Activated T-helper 1 cell treated with anti-CD3 and anti-CD28 coated beads, Interleukin-12 subunit alpha, Interleukin-12 subunit beta, Interleukin-2, Interleukin-4 antibody, amounts not matched to agents 30 ng/mL and 10 ng/mL and 1 ng/mL, durations not matched to agents 14 hours and 24 hours and 36 hours (primary cell): ENCODE results near the gene CORO7. TPM values are rescaled to one million over a fixed set of nuclear protein-coding genes. Genes with fewer than 3 reads are reported as not detected.

Experiments used
- DNase-seq: peaks from one replicate; pipeline ENCODE4 v3.0.0; 2021; ENCODE audit warnings: low spot score
- H3K27ac Mint-ChIP-seq: one replicate; pipeline ENCODE4 v1.8.0; 2021; ENCODE audit warnings: mild to moderate bottlenecking, mixed read lengths
- H3K27me3 Mint-ChIP-seq: one replicate; pipeline ENCODE4 v1.8.0; 2022; ENCODE audit warnings: mild to moderate bottlenecking, moderate library complexity, mixed read lengths; ENCODE audit not compliant: insufficient read depth
- H3K36me3 Mint-ChIP-seq: one replicate; pipeline ENCODE4 v1.8.0; 2021; ENCODE audit warnings: low read depth, mixed read lengths
- H3K4me1 Mint-ChIP-seq: one replicate; pipeline ENCODE4 v1.8.0; 2021; ENCODE audit warnings: low read depth, mixed read lengths
- H3K4me3 Mint-ChIP-seq: one replicate; pipeline ENCODE4 v1.8.0; 2021; ENCODE audit warnings: mild to moderate bottlenecking, moderate library complexity, mixed read lengths
- H3K9me3 Mint-ChIP-seq: one replicate; pipeline ENCODE4 v1.8.0; 2021; ENCODE audit warnings: mixed read lengths
- intact Hi-C: fragments of 100-400 bp; cut with micrococcal nuclease; formaldehyde crosslinking; loops from one replicate; pipeline ENCODE4 v1.15.1; 2024
- total RNA-seq: library from RNA; stranded (reverse); gene quantifications from 2 replicates; pipeline ENCODE4 v1.2.3, GENCODE V29; 2022

Gene CORO7
- total RNA-seq, 1 donor from 2014 or later, result 87.9 TPM

DNA sequence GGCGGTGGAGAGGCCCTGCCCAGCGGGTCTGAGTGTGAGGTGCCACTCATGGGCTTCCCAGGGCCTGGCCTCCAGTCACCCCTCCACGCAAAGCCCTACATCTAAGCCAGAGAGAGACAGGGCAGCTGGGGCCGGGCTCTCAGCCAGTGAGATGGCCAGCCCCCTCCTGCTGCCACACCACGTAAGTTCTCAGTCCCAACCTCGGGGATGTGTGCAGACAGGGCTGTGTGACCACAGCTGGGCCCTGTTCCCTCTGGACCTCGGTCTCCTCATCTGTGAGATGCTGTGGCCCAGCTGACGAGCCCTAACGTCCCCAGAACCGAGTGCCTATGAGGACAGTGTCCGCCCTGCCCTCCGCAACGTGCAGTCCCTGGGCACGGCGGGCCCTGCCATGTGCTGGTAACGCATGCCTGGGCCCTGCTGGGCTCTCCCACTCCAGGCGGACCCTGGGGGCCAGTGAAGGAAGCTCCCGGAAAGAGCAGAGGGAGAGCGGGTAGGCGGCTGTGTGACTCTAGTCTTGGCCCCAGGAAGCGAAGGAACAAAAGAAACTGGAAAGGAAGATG, 33.5 kb downstream of the CORO7 start:
- Mint-ChIP-seq H3K27me3 (no peaks in the 10 kb centered on the region), H3K4me1 (no peaks in the 10 kb centered on the region), H3K4me3 (no peak overlapping the region), H3K9me3 (no peaks in the 10 kb centered on the region), H3K36me3 (peaks cover 3% of the 10 kb centered on the region), H3K27ac (no peak overlapping the region)
- intact Hi-C loops, result no loop called here
- DNase-seq, result no peak

DNA sequence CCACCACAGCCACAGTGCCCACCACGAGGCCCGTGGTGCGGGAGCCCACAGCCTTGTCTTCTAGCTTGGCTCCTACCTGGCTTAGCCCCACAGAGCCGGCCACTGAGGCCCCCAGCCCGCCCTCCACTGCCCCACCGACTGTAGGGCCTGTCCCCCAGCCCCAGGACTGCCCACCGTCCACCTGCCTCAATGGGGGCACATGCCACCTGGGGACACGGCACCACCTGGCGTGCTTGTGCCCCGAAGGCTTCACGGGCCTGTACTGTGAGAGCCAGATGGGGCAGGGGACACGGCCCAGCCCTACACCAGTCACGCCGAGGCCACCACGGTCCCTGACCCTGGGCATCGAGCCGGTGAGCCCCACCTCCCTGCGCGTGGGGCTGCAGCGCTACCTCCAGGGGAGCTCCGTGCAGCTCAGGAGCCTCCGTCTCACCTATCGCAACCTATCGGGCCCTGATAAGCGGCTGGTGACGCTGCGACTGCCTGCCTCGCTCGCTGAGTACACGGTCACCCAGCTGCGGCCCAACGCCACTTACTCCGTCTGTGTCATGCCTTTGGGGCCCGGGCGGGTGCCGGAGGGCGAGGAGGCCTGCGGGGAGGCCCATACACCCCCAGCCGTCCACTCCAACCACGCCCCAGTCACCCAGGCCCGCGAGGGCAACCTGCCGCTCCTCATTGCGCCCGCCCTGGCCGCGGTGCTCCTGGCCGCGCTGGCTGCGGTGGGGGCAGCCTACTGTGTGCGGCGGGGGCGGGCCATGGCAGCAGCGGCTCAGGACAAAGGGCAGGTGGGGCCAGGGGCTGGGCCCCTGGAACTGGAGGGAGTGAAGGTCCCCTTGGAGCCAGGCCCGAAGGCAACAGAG, 34.2 kb downstream of the CORO7 start:
- DNase-seq, result no peak
- intact Hi-C loops, result no loop called here
- Mint-ChIP-seq H3K4me3 (no peak overlapping the region), H3K27me3 (no peaks in the 10 kb centered on the region), H3K36me3 (peaks cover 3% of the 10 kb centered on the region), H3K4me1 (no peaks in the 10 kb centered on the region), H3K27ac (no peak overlapping the region), H3K9me3 (no peaks in the 10 kb centered on the region)

DNA sequence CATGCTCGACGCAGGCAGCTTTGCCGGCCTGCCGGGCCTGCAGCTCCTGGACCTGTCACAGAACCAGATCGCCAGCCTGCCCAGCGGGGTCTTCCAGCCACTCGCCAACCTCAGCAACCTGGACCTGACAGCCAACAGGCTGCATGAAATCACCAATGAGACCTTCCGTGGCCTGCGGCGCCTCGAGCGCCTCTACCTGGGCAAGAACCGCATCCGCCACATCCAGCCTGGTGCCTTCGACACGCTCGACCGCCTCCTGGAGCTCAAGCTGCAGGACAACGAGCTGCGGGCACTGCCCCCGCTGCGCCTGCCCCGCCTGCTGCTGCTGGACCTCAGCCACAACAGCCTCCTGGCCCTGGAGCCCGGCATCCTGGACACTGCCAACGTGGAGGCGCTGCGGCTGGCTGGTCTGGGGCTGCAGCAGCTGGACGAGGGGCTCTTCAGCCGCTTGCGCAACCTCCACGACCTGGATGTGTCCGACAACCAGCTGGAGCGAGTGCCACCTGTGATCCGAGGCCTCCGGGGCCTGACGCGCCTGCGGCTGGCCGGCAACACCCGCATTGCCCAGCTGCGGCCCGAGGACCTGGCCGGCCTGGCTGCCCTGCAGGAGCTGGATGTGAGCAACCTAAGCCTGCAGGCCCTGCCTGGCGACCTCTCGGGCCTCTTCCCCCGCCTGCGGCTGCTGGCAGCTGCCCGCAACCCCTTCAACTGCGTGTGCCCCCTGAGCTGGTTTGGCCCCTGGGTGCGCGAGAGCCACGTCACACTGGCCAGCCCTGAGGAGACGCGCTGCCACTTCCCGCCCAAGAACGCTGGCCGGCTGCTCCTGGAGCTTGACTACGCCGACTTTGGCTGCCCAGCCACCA, 35.1 kb downstream of the CORO7 start:
- no peak for DNase-seq
- peaks cover 3% of the 10 kb centered on the region for H3K36me3 Mint-ChIP-seq
- no peaks in the 10 kb centered on the region for H3K27me3 Mint-ChIP-seq
- no peaks in the 10 kb centered on the region for H3K4me1 Mint-ChIP-seq
- no peaks in the 10 kb centered on the region for H3K9me3 Mint-ChIP-seq
- H3K27ac Mint-ChIP-seq, result no peak overlapping the region
- H3K4me3 Mint-ChIP-seq, result no peak overlapping the region
- intact Hi-C loops, result no loop called here

DNA sequence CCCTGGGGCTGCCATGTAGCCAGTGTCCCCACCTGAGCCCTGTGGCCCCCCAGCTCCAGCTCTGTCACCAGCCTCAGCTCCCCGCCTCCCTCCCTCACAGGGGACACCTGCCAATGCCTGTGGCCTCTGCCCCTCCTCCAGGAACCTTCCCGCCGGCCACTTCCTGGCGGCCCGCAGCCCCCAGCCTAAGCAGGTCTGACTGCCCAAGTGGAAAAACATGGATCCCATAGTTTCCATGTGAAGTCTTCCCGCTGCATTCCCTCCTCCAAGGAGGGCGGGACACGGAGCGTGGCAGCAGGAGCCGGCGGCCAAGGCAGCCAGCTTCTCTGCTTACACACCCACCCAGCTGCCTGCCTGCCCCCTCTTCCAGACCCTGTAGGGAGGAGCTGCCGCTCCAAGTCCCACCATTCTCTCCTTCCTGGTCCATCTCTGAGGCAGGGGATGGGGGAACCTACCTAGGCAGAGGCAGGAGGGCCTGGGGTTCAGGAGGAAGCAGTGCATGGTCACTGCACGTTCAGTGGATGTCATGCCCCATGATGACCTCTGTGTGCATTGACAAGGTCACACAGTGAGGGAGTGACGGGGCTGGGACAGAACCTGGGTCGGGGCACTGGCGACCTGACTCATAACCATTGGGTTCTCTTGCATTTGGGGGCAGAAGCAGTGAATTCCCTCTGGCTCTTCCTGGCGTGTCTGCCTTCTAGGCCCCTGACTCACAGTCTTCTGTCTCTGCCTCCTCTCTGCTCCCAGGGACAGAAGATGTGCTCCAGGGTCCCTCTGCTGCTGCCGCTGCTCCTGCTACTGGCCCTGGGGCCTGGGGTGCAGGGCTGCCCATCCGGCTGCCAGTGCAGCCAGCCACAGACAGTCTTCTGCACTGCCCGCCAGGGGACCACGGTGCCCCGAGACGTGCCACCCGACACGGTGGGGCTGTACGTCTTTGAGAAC, 36.0 kb downstream of the CORO7 start:
- no peaks in the 10 kb centered on the region for H3K4me1 Mint-ChIP-seq
- H3K27ac Mint-ChIP-seq, result no peak overlapping the region
- intact Hi-C loops, result no loop called here
- no peaks in the 10 kb centered on the region for H3K27me3 Mint-ChIP-seq
- H3K4me3 Mint-ChIP-seq, result no peak overlapping the region
- DNase-seq, result no peak
- H3K9me3 Mint-ChIP-seq, result no peaks in the 10 kb centered on the region
- no peaks in the 10 kb centered on the region for H3K36me3 Mint-ChIP-seq

DNA sequence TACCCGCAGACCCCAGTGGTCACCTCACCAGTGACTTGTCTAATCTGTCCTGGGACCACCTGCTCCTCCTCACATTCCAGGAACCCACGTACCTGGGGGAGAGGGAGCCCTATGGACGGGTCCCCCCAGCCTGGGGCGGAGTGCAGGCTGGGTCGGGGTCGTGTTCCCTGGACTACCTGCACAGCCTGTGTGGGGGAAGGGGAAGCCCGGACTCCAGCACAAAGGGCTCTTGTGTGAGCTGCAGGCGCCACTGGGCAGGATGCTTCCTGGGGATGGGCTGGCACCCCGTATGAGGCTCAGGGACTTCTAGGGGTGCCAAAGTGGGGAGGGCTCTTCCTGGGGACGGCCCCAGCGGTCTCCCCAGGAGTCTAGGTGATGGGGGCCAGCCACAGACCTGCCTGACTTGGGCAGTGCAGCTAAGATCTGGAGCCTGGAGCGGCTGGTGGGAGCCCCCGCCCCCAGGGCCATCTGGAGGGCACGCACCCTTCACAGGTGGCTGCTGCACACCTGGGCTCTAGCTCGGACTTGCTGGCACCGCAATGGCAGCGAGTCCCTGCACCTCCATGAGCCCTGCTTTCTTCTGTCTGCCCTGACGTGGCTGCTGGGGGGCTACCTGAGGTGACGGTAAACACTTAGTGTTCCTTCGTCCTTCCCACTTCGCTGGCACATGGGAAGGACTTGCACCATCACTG, 37.3 kb downstream of the CORO7 start:
- no peaks in the 10 kb centered on the region for H3K4me1 Mint-ChIP-seq
- no peaks in the 10 kb centered on the region for H3K9me3 Mint-ChIP-seq
- H3K27me3 Mint-ChIP-seq, result no peaks in the 10 kb centered on the region
- intact Hi-C loops, result no loop called here
- DNase-seq, result no peak
- H3K36me3 Mint-ChIP-seq, result no peaks in the 10 kb centered on the region
- no peak overlapping the region for H3K4me3 Mint-ChIP-seq
- no peak overlapping the region for H3K27ac Mint-ChIP-seq

DNA sequence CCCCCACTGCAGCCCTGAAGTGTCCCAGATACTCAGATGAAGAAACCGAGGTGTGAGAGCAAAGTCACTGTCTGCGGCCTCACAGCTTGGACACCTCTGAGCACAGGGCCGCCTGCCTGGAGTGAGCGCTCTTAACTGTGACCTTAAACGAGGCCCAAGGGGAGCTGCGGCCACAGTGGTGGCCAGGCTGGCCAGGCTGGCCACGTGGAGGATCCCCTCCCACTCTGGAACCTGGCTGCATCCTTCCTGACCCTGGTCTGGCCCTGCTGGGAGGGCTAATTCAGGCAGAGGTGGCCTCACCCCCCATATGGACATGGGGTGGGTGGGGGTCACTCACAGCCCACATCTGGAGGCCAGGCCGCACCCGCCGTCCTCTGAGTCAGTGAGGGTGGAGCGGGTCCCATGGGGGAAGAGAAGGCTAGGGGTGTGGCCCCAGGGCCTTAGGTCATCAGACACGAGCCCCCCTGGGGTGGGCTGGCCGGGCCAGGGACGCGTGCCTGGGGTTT, 38.2 kb downstream of the CORO7 start:
- Mint-ChIP-seq H3K27me3 (no peaks in the 10 kb centered on the region), H3K27ac (no peak overlapping the region), H3K9me3 (no peaks in the 10 kb centered on the region), H3K4me1 (no peaks in the 10 kb centered on the region), H3K36me3 (no peaks in the 10 kb centered on the region), H3K4me3 (no peak overlapping the region)
- intact Hi-C loops, result no loop called here
- no peak for DNase-seq

DNA sequence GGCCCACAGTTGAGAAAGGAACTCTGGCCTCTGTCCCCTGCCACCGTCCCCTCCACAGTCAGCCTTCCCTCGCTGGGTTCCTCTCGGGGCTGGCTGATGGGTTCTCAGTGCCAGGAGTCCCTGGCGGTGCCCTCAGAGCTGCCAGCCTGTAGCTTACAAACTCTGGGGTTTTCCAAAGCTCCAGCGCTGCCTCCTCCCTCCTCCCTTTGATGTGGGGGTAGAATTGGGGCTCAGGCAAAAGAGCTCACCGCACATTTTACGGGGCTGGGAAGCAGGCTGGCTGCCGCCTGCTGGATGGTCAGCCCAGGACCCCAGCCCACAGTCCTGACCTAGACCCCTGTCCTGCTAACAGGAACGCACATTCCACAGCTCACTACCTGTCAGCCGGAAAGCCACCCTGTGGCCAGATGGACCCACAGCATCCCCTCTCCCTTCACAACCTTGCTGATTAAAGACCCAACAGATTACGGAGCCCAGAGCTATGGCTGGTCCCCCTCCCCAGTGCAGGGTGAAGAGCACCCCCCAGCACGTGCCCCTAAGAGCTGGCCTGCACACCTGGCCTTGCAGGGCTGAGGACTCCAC, 38.7 kb downstream of the CORO7 start:
- intact Hi-C loops, result no loop called here
- no peak overlapping the region for H3K27ac Mint-ChIP-seq

DNA sequence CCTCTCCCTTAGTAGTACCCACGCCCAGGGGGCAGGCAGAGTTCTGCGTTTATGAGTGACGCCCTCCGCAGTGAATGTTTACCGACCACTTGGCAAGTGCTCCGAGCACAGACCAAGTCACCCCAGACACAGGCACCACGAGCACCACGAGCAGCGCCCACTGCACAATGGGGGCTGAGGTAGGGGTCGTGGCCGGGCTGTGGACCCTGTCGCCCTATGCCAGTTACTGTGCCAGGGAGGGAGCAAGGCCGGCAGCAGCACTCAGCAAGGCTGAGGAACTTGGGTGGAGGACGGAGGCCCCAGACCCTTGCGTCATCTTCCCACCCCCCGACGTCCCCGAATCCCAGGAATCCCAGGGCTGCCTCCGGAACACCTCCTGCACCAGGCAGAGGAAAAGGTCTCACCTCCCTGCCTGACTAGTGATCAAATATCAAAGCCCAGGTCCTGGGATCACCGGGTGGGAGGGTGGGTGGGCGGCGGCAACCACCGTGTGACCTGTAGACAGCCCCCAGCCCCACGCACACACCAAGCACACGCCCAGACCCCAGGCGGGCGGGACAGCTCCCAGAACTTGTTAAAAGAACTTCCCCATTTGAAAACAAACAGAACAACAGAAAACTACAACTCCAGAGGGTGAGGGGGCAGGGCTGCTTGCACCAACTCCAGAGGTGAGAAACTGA, 39.4 kb downstream of the CORO7 start:
- Mint-ChIP-seq H3K4me3 (no peak overlapping the region), H3K27ac (no peak overlapping the region), H3K36me3 (no peaks in the 10 kb centered on the region), H3K4me1 (no peaks in the 10 kb centered on the region), H3K27me3 (no peaks in the 10 kb centered on the region), H3K9me3 (no peaks in the 10 kb centered on the region)
- intact Hi-C loops, result no loop called here
- DNase-seq, result no peak

More for the DNA sequence above, 38.7 kb downstream of the CORO7 start:
- no peaks in the 10 kb centered on the region for H3K27me3 Mint-ChIP-seq
- no peak overlapping the region for H3K4me3 Mint-ChIP-seq
- H3K4me1 Mint-ChIP-seq, result no peaks in the 10 kb centered on the region
- no peak for DNase-seq
- H3K9me3 Mint-ChIP-seq, result no peaks in the 10 kb centered on the region
- H3K36me3 Mint-ChIP-seq, result no peaks in the 10 kb centered on the region

DNA sequence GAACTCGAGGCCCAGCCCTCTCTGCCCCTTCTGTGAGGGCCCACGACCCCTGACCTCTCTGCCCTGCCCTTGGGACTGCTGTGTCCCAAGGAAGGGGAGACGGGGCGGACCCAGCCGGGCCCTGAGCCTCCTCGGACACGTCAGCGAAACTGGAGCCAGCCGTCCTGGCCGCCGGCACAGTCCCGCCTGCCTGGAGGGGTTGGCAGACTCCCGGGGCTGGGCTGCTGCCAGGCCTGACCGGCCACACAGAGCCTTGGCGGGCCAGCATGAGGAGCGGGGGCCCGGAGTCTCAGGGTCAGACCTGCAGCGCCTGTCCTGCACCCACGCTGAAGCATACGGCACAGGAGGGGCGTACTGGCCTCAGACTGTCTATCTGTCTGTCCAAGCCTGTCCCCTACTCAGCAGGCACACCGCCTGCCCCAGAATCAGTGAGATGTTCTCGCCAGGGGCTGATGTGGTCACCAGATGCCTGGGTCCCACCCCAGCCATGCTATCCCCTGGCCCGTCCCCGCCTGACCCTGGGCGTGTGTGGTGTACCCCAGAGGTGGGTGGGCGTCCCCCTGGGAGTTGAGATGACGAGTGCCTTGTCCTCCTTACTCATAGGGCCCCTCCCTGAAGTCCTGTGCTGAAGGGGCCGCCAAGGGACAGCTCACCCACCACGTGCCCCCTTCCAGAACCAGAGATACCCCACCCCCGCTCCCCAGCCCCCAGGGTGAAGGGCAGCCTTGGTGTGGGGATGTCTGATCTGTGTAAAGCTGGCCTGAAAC, 40.1 kb downstream of the CORO7 start:
- Mint-ChIP-seq H3K9me3 (no peaks in the 10 kb centered on the region), H3K27me3 (no peaks in the 10 kb centered on the region), H3K27ac (no peak overlapping the region), H3K4me3 (no peak overlapping the region), H3K4me1 (no peaks in the 10 kb centered on the region), H3K36me3 (no peaks in the 10 kb centered on the region)
- intact Hi-C loops, result no loop called here
- DNase-seq, result no peak

DNA sequence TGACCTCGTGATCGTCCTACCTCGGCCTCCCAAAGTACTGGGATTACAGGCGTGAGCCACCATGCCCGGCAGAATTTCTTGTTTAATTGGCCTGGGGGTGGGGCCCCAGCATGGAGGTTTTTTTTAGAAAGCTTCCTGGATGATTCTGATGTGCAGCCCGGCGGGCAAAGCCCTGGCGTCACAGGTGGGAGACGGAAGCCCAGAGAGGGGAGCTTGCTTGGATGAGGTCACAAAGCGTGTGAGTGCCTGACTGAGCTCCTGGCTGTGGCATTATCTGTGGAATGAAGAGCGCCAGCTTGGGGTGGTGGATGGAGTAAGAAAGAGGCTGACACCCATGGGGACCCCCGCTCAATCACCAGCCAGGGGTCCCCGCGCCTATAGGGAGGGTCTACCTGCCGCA, 40.7 kb downstream of the CORO7 start:
- no peak for DNase-seq
- no peaks in the 10 kb centered on the region for H3K9me3 Mint-ChIP-seq
- H3K27ac Mint-ChIP-seq, result no peak overlapping the region
- intact Hi-C loops, result no loop called here
- H3K4me1 Mint-ChIP-seq, result no peaks in the 10 kb centered on the region
- H3K4me3 Mint-ChIP-seq, result no peak overlapping the region
- no peaks in the 10 kb centered on the region for H3K36me3 Mint-ChIP-seq
- H3K27me3 Mint-ChIP-seq, result no peaks in the 10 kb centered on the region
